UCSD-AML1 (cell line): ENCODE data around the gene DHX9.

Source experiments
- DNase-seq: peaks from one replicate; lab custom pipeline; 2025; ENCODE audit not compliant: unreplicated experiment; lab: John Stamatoyannopoulos, UW

DHX9 gene

GRCh38 chr1:182841368-182841988 lies 2.3 kb downstream of the DHX9 start:
- no peak for DNase-seq

- no peak for DNase-seq
These were observed 3.1 kb downstream of the DHX9 start for GRCh38 chr1:182842265-182842664.

- DNase-seq: no peak
These were observed 6.2 kb downstream of the DHX9 start for GRCh38 chr1:182845379-182845778.

GRCh38 chr1:182845894-182846293 lies 6.7 kb downstream of the DHX9 start:
- no peak for DNase-seq

DNA sequence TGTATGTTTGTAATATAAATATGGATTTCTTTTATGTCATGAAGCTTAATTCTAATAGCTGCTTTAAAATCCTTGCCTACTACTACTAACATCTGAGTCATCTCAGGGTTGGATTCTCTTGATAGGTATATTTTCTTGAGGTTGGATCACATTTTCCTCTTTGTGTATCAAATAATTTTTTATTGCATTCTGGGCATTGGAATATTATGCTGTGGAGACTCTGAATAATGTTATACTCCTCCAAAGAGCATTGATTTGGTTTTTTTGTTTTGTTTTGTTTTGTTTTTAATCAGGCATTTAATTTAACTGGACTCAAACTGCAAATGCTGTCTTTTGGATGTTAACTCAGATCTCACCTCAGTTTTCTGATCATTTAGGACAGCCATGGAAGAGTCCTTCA lies 8.0 kb downstream of the DHX9 start:
- no peak for DNase-seq

GRCh38 chr1:182848736-182849135 lies 9.6 kb downstream of the DHX9 start:
- no peak for DNase-seq

GRCh38 chr1:182850319-182850718 lies 11.2 kb downstream of the DHX9 start:
- DNase-seq: no peak

DNA sequence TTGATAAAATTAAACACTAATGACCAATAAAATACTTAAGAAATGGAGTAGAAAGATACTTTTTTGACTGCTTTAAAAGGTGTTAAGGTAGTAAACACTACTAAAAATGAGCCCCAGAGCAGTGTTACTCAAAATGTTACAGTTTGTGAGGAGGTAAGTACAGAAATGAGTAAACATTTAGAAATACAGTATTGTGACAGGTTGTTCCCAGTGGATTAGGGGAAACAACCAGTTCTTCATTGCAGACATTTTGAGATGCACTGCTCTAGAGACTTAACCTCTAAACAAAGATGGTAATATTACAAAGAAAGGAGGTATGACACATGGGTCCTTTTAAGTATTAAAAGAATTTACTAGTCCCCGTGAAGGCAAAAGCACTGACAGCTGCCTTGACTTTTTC lies 12.7 kb downstream of the DHX9 start:
- DNase-seq: no peak

- no peak for DNase-seq
These were observed 16.8 kb downstream of the DHX9 start for GRCh38 chr1:182855911-182856310.

- no peak for DNase-seq
These were observed 18.1 kb downstream of the DHX9 start for GRCh38 chr1:182857212-182857611.

DNA sequence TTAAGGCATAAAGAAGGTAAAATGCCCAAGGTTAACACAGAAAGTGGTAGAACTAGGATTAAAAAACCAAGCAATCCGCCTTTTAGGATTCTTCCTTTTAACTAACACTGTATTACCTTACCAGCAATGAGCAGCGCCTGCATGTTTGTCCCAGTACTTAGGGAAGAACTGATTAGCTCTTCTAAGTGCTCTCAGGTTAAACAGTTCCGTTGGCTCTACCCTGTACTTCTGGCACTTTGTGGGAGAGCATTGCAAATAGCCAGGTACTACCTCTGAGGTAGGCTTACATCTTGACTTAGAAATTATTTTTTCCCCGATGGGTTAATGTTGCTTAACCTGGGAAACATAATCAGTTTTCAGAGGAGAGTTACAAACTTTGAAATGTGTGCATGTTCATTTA lies 21.5 kb downstream of the DHX9 start:
- no peak for DNase-seq

- no peak for DNase-seq
These were observed 22.8 kb downstream of the DHX9 start for GRCh38 chr1:182861994-182862393.

- no peak for DNase-seq
These were observed 23.7 kb downstream of the DHX9 start for GRCh38 chr1:182862827-182863226.

DNA sequence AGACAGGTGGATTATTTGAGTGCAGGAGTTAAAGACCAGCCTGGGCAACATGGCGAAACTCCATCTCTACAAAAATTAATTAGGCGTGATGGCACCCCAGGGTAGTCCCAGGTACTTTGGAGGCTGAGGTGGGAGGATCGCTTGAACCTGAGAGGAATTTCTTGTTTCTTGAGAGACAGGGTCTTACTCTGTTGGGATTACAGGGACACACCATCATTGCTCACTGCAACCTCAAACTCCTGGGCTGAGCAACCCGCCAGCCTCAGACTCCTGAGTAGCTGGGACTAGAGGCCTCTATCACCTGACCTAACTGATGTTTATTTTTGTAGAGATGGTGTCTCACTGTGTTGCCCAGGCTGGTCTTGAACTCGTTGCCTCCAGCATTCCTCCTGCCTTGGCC lies 24.8 kb downstream of the DHX9 start:
- no peak for DNase-seq

DNA sequence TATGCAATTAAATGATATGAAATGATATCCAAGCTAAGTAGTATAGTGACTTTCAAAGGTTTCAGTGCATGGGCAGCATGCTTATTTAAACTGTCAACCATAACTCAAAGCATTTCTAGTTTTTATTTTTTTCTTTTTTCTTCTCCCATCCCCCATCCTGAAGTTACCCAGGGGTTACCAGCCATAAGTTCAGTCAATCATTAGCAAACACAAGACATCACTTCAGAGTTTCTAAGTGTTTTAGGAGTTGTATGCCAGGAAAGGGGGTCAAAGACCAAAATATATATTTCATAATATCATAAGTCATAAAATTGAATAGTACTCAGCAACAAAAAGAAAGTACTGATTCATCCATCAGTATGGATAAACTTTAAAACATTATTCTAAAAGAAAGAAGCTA lies 28.7 kb downstream of the DHX9 start:
- no peak for DNase-seq

DNA sequence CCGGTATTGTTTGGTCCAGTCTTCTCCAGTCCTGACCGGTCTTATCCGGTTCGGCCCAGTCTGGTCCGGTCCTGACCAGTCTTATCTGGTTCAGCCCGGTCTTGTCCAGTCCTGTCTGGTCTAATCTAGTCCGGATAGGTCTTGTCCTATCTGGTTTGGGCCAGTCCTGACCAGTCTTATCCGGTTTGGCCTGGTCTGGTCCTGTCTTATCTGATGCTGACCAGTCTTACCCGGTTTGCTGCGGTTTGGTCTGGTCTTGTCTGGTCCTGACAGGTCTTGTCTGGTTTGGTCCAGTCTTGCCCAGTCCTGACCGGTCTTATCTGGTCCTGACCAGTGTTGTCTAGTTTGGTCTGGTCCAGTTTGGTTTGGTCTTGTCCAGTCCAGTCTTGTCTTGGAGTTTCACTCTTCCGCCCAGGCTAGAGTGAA lies 30.1 kb downstream of the DHX9 start:
- DNase-seq: no peak

DNA sequence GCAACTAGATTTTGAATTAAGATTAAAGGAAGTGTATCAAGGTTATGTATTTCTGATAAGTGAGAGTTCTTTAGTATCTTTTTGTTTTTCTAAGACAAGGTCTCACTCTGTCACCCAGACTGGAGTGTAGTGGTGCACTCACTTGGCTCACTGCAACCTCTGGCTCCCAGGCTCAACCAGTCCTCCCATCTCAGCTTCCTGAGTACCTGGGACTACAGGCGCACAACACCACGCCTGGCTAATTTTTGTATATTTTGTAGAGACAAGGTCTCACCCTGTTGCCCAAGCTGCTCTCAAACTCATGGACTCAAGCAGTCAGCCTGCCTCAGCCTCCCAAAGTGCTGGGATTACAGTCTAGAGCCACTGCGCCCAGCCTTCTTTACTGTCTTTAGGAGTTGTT lies 33.7 kb downstream of the DHX9 start:
- no peak for DNase-seq

- DNase-seq: no peak
These were observed 36.7 kb downstream of the DHX9 start for GRCh38 chr1:182875889-182876288.

DNA sequence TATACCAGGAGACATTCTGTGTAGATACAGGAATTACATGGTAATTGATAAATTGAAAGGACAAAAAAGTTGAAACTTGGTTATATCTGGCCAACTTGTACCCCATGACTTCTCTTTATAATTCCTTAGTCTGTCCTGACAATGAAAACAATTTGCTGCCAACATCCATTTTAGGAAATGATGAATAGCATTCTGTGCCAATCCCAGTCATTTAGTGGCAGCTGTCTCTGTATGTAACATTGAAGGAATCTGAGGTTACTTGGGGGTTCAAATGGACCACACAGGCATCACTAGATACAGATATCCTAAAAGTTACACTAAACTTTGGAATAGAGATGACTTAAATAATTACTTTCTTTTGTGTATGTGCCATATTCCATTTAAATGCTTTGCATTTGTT lies 38.2 kb downstream of the DHX9 start:
- no peak for DNase-seq

- no peak for DNase-seq
These were observed 38.7 kb downstream of the DHX9 start for GRCh38 chr1:182877842-182878241.

DNA sequence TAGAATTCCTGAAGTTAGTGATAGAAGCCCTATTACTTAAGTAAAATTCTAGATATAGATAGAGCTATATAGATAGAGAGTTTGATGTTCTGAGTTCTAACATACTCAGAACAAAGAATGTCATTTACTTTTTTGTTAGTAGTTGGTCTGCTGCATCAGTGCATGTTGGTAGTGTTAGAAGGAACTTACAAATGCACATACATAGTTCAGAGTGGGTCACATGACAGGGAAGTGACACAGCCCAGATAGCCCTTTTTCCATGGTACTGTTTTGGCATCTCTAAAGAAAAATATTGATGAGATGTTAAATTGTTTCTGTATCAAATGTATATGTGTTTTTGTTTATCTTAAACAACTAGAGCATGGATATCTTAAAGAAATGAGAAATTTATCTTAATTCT lies 45.7 kb downstream of the DHX9 start:
- DNase-seq: no peak

GRCh38 chr1:182885591-182885990 lies 46.4 kb downstream of the DHX9 start:
- no peak for DNase-seq

GRCh38 chr1:182886985-182887384 lies 47.8 kb downstream of the DHX9 start:
- DNase-seq: no peak
